Esophagus (tissue), 2 donors: ENCODE results near the gene CNPY2. TPM values are rescaled to one million over a fixed set of nuclear protein-coding genes. Genes with fewer than 3 reads are reported as not detected.

Experiments
- H3K27ac ChIP-seq, 2 donors: one replicate each; pipeline ENCODE4 v1.5.1; 2013; ENCODE audit warnings: low read depth in 2 of 2, mild to moderate bottlenecking in 2 of 2, inconsistent platforms in 1 of 2, low read length in 1 of 2, moderate library complexity in 1 of 2
- H3K27me3 ChIP-seq, 2 donors: one replicate each; pipeline ENCODE4 v1.6.1; 2013; ENCODE audit warnings: low read length in 2 of 2, control low read depth in 1 of 2, mild to moderate bottlenecking in 1 of 2; ENCODE audit not compliant: insufficient read depth in 2 of 2, control insufficient read depth in 1 of 2
- H3K36me3 ChIP-seq, 2 donors: one replicate each; pipeline ENCODE4 v1.6.1; 2013; ENCODE audit warnings: low read length in 1 of 2; ENCODE audit not compliant: control insufficient read depth in 2 of 2, insufficient read depth in 2 of 2
- H3K4me1 ChIP-seq, 2 donors: one replicate each; pipeline ENCODE4 v1.6.1; 2013; ENCODE audit warnings: low read length in 1 of 2; ENCODE audit not compliant: control insufficient read depth in 2 of 2, insufficient read depth in 2 of 2
- H3K4me3 ChIP-seq, 2 donors: one replicate each; pipeline ENCODE4 v1.5.1; 2013; ENCODE audit warnings: low read length in 2 of 2, mild to moderate bottlenecking in 2 of 2, low read depth in 1 of 2, moderate library complexity in 1 of 2
- H3K9me3 ChIP-seq, 2 donors: one replicate each; pipeline ENCODE4 v1.6.1; 2013; ENCODE audit warnings: mild to moderate bottlenecking in 2 of 2, low read depth in 1 of 2, low read length in 1 of 2, moderate library complexity in 1 of 2; ENCODE audit not compliant: control insufficient read depth in 2 of 2, insufficient read depth in 1 of 2
- WGBS, 2 donors: extraction: QIAGEN DNeasy Blood & Tissue Kit; methylation state at CpG; one replicate each; pipeline ENCODE4 v1.1.7; 2013; 5-methylcytosine and 5-hydroxymethylcytosine counted together
- polyA plus RNA-seq, 2 donors: library from polyadenylated mRNA; stranded (reverse); fragments of 200-250 nt; gene quantifications; one replicate each; pipeline ENCODE4 v1.2.3, GENCODE V29; 2013
- donor health status: healthy with polysubstance abuse.
- donor health status: Bipolar disorder and iron deficiency.

Gene CNPY2
- polyA plus RNA-seq, result 10 to 100 TPM; 62.1 to 75.3 TPM

- H3K27me3 ChIP-seq, result no peaks in the 10 kb centered on the region
- peak within 1 kb of the TSS; percentile 89 to 97 for H3K27ac ChIP-seq
- WGBS, 2 donors, result 0% methylated on average over 62 of the region's 62 CpGs
- H3K36me3 ChIP-seq, result peaks cover 0 to 4% of the 10 kb centered on the region in 2 donors
- peaks cover 2 to 4% of the 10 kb centered on the region in 2 donors for H3K4me1 ChIP-seq
- H3K9me3 ChIP-seq, result no peaks in the 10 kb centered on the region
- peak within 1 kb of the TSS; percentile 92 to 98 for H3K4me3 ChIP-seq
Observed at GRCh38 chr12:56315622-56316473, at the start of gene CNPY2. Gene CNPY2 (minus strand): TSS chr12:56315988. CDS start chr12:56315217, 771 bp downstream.

GRCh38 chr12:56362130-56363059, 46.6 kb upstream of the CNPY2 start, which contains the start of gene APOF:
Gene APOF (minus strand): TSS chr12:56362857. CDS start chr12:56362745, 112 bp downstream.
- H3K4me1 ChIP-seq, result no peaks in the 10 kb centered on the region
- 94 to 96% methylated on average over 10 of the region's 10 CpGs for WGBS, 2 donors
- no peak within 1 kb of the TSS for H3K27ac ChIP-seq
- H3K27me3 ChIP-seq, result no peaks in the 10 kb centered on the region
- H3K36me3 ChIP-seq, result no peaks in the 10 kb centered on the region
- H3K4me3 ChIP-seq, result no peak within 1 kb of the TSS
- no peaks in the 10 kb centered on the region for H3K9me3 ChIP-seq

- Histone ChIP-seq H3K36me3 (no peaks in the 10 kb centered on the region), H3K27me3 (no peaks in the 10 kb centered on the region), H3K27ac (no peak overlapping the region), H3K9me3 (no peaks in the 10 kb centered on the region), H3K4me1 (no peaks in the 10 kb centered on the region), H3K4me3 (no peak overlapping the region)
- 80 to 82% methylated on average over 8 of the region's 8 CpGs for WGBS, 2 donors
Observed at GRCh38 chr12:56361487-56362129, 45.8 kb upstream of the CNPY2 start.

- WGBS, 2 donors, result 0 to 1% methylated on average over 51 to 54 of the region's 54 CpGs
- Histone ChIP-seq H3K27ac (peak within 1 kb of the TSS; percentile 88 to 97), H3K27me3 (no peaks in the 10 kb centered on the region), H3K9me3 (no peaks in the 10 kb centered on the region), H3K4me3 (peak within 1 kb of the TSS; percentile 66 to 72), H3K4me1 (no peaks in the 10 kb centered on the region), H3K36me3 (peaks cover 12 to 13% of the 10 kb centered on the region in 2 donors)
Observed at GRCh38 chr12:56359851-56360767, 44.3 kb upstream of the CNPY2 start, which contains the start of gene STAT2. Gene STAT2 (minus strand): TSS chr12:56360107. CDS start chr12:56356571, 3,536 bp downstream.

- H3K4me3 ChIP-seq, result peak overlapping the region in 1 of 2 donors; percentile 72
- WGBS, 2 donors, result 7 to 10% methylated on average over 1 of the region's 1 CpG
Observed at GRCh38 chr12:56358836-56359532, 43.2 kb upstream of the CNPY2 start.

GRCh38 chr12:56351325-56351724, 35.5 kb upstream of the CNPY2 start:
- peaks cover 36 to 58% of the 10 kb centered on the region in 2 donors for H3K36me3 ChIP-seq
- H3K9me3 ChIP-seq, result no peaks in the 10 kb centered on the region
- 94% methylated on average over 2 of the region's 2 CpGs for WGBS, 2 donors
- no peak overlapping the region for H3K27ac ChIP-seq
- no peaks in the 10 kb centered on the region for H3K27me3 ChIP-seq
- H3K4me3 ChIP-seq, result no peak overlapping the region
- H3K4me1 ChIP-seq, result no peaks in the 10 kb centered on the region

More at GRCh38 chr12:56358836-56359532, 43.2 kb upstream of the CNPY2 start:
- H3K27ac ChIP-seq, result peak overlapping the region in 1 of 2 donors; percentile 71
- peaks cover 20 to 22% of the 10 kb centered on the region in 2 donors for H3K36me3 ChIP-seq
- H3K4me1 ChIP-seq, result no peaks in the 10 kb centered on the region
- no peaks in the 10 kb centered on the region for H3K9me3 ChIP-seq
- no peaks in the 10 kb centered on the region for H3K27me3 ChIP-seq

GRCh38 chr12:56350662-56351061, 34.9 kb upstream of the CNPY2 start:
- Histone ChIP-seq H3K4me1 (no peaks in the 10 kb centered on the region), H3K27ac (no peak overlapping the region), H3K9me3 (no peaks in the 10 kb centered on the region), H3K27me3 (no peaks in the 10 kb centered on the region), H3K4me3 (no peak overlapping the region), H3K36me3 (peaks cover 29 to 51% of the 10 kb centered on the region in 2 donors)
- WGBS, 2 donors, result 66 to 67% methylated on average over 2 of the region's 2 CpGs

GRCh38 chr12:56348776-56349175, 33.0 kb upstream of the CNPY2 start:
- WGBS, 2 donors, result 93 to 97% methylated on average over 5 of the region's 5 CpGs
- H3K4me1 ChIP-seq, result no peaks in the 10 kb centered on the region
- no peaks in the 10 kb centered on the region for H3K9me3 ChIP-seq
- H3K27ac ChIP-seq, result no peak overlapping the region
- H3K27me3 ChIP-seq, result no peaks in the 10 kb centered on the region
- peaks cover 16 to 40% of the 10 kb centered on the region in 2 donors for H3K36me3 ChIP-seq
- H3K4me3 ChIP-seq, result no peak overlapping the region
